GM03348 (cell line): ENCODE data around the gene TIMM13.
"Not testable (repeated sequence)": the region's sequence is repeated elsewhere in the genome, so short reads cannot be mapped to it uniquely, and the experiment has no call there.

Experiments used
- DNase-seq: peaks from one replicate; pipeline ENCODE4 v3.0.0; 2012; ENCODE audit warnings: low spot score

Gene TIMM13

DNA sequence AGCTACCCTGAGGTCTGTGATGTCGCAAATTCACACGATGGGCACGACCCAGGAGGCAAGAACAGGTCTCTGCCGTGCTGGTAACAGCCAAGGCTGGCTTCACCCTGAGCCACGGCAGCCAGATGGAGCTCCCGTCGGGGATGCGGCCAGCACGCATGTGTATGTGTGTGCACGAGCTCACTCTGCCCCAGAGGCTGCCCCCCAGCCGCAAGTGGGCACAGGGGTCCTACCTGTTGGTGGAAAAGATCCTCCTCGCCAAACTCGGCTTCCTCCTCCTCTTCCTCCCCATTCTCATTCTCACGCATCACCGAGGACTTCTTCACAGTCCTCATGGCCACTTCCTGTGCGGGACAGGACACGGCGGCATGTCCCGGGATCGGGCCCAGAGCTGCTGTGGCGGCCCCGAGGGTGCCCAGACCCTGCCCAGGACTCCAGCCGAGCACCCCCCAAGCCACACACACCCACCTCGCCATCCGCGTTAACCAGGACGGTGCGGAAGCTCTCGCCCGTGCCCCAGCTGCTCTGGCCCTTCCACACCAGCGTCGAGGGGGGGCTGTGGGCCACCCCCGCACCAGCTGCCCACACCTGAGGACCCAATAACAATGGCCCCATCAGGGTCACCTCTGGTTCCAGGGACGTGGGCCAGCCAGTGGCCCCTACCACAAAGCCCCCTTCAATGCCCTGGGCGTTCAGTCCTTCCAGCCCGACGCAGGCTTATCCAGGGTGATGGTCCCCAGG is 4.1 kb upstream of the TIMM13 start:
- DNase-seq: no peak

DNA sequence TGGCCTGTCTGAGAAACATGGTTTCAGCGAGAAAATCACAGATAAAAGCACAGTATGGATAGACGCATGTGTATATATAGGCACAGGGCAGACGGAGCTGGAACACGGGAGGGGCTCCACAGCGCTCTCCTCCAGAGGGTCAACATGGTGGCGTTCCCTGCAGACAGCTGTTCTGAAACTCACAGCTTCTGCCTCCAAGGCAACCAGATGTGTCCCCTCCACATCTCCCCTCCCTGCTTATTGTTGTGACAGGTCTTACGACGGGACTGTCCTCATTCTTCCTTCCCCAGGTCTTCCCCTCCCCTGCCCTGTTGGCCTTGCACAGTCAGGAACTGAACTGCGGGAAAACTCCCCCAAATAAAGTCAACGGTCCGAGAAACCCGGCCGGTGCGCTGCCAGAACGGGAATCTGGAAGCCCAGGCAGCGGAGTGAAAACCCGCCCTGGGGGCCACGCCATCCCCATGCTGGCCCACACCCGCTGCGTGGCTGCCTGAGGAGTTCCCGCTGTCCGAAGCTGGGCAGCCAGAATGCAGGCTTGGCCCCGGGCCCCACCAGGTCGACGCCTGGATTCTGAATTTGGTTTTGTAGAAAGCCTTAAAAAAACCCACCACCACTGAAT is 2.6 kb upstream of the TIMM13 start:
- no peak for DNase-seq

DNA sequence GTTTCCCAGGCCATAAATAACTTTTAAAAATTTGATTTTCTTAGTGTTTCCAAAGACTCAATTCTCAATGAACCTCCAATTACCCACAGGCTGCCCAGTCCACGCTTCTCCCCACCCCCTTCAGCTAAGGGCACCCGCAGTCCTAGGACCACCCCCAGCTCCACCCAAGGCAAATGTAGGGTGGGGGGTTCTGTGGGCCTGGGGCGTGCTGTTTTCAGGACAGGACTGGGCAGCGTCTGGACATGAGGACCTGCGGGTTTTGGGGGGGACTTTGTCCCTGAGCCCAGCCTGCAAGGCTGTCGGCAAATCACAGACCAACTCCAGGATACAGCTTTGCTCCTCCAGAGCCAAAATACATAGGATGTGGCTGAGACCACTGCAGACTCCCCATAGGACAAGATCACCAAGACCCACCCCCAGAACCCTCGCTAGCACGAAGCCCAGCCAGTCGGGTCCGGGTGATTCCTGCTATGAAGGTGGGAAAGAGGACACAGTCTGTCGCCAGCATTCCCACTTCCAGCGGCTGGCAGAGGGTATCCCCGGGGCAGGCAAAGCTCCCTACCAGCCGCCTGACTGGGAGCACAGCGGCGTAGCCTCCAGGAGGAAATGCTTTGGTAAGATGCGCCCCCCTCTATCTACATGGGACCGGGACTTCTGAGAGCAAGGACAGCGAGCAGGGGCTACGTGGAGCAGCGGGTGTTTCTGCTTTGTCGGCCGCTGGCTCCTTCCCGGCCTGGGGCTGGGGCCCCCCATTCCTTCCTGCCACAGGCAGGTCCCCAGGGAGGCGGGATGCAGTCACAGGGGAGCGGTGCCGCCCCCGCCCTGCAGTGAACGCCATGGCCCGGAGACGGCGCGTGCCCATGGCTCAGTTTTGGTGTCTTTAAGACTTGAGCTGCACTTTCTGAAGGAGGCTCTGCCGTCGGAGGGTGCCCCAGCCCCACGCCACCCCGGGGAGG is 1.6 kb upstream of the TIMM13 start:
- DNase-seq: no peak

DNA sequence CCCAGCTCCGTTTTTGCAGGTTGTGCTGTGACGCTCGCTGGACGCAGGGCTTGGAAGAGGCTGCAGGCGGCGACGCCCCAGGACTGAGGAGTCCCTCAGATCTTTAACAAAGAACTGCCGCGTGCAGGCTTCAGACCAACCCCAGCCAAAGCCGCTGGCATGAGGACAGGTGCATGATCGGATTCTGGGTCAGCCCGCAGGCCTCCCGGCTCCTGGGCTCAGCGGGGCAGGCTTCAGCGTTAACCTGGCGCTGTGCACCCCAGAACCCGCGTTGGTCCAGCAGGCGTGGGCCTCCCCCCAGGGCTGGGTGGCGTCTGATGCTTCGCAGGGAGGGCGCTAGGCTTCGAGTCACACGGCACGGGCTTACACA is 920 bp upstream of the TIMM13 start:
- DNase-seq: no peak

DNA sequence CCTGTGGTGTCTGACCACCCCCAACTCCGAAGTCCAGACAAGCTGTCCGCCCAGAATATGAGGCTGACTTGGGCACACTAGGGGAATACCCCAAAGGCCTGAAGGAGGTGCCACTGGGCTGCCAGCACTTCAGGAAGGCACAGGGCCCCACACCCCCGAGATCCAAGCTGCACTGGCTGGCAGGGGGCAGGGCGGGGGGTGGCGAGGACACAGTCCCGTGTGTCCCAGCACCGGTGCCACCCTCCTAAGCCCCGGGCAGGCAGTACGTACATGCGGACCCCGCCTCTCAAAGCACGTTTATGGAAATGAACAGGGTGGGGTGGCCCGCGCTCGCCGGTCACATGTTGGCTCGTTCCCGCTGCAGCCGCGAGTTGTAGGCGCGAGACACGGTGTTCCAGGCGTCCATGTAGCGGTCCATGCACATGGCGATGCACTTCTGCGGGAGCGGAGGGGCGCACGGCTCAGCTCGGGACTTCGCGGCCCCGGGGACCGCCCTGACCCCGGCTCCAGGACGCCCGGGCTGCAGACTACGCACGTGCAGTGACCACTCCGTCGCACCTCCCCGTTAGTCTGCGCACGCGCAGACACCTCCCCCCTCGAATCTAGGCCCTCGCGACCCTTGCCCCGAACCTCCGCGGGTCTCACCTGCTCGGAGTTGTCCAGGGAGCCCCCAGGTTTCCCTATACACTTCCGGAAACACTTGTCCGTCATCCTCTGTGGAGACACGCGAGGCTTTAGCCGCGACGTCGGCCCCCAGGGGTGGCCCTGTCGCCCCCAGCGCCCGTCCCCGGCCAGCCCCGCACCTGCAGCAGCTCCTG is 566 bp downstream of the TIMM13 start:
- peak; percentile 86 for DNase-seq

DNA sequence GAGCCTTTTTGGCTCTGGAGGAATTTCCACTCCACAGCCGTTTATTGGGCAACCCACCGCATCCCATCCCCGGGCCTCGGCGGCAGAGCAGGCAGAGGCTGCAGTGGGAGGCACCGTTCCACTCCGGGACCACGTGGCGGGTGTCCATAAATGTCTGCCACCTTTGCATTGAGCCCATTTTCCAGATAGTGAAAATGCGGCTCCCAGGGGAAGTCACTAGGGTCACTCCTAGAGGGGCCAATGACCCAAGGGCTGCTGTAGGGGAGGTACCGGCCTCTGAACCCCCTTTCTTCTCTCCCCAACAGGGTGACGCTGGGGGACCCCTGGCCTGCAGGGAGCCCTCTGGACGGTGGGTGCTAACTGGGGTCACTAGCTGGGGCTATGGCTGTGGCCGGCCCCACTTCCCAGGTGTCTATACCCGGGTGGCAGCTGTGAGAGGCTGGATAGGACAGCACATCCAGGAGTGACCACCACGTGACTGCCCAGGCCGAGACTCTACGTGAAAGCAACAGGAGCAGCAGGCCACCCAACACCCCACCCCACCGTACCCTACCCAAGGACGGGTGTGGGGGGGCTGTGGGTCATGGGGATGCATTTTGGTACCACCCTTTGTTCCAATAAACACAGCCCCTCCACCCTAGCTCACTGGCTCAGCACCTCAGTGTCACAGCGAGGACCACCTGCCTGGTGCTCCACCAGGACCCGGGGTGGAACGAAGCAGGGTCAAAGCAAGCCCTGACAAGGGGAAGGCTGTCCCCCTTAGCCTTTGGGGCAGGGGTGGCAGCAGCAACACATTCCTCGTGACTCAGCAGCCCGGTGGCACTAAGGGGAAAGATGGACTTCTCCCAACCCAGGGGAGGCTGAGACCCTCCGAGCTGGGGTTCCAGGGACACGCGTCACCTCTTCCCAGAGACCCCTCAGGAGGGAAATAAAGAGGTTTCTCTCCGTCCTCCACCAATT is 1.5 kb downstream of the TIMM13 start:
- no peak for DNase-seq

DNA sequence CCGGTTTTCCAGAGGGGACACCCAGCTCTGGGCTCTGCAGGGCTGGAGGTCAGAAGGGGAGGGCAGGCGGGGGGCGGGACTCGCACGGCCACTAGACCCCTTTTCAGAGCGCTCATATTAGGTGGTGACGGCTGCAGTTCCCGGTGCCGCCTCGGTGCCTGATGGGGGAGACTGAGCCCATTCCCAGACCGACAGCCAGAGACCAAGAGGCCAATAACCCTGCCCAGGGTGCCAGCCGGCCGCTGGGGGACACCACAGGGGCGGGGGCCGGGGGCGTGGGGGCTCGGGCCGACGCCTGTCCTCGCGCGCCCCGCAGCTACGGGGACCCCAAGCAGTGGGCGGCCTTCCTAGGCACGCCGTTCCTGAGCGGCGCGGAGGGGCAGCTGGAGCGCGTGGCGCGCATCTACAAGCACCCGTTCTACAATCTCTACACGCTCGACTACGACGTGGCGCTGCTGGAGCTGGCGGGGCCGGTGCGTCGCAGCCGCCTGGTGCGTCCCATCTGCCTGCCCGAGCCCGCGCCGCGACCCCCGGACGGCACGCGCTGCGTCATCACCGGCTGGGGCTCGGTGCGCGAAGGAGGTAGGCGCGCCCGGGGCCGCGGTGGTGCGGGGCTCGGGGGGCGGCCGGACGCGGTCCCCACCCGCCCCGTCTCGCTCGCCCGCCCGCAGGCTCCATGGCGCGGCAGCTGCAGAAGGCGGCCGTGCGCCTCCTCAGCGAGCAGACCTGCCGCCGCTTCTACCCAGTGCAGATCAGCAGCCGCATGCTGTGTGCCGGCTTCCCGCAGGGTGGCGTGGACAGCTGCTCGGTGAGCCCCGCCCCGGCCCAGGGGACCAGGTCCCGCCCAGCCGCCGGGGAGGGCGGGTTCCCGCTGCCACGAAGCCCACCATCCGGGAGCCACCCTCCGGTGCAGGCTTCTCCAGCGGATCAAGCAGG is 2.4 kb downstream of the TIMM13 start:
- DNase-seq: peak; percentile 94

DNA sequence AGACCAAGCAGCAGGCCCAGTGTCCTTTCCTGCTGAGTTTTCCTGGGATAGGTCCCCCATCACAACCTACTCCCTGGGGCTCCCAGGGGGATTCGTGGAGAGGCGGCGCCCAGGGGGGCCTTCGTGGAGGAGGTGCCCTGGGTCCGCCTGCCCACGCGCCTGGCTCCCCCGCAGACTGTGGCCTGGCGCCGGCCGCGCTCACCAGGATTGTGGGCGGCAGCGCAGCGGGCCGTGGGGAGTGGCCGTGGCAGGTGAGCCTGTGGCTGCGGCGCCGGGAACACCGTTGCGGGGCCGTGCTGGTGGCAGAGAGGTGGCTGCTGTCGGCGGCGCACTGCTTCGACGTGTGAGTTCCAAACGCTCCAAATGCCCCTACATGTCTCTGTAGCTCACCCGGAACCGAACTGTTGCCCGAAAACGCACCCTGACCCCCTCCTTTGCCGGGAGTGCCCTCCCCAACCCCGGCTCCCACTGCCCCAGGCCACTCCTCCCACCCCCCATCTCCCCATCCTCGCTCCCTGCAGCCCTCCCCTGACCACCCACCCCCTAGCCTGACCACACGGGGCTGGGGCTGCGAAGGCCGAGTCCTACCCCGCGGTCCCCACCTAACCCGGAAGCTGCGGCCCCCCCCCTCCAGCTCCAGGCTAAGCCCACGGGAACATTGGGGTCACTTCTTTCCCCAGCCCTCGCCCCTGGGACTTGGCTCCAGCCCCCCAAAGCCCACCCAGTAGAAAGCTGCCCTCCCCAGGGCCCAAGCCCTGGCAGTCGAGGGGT is 3.3 kb downstream of the TIMM13 start:
- no peak for DNase-seq

DNA sequence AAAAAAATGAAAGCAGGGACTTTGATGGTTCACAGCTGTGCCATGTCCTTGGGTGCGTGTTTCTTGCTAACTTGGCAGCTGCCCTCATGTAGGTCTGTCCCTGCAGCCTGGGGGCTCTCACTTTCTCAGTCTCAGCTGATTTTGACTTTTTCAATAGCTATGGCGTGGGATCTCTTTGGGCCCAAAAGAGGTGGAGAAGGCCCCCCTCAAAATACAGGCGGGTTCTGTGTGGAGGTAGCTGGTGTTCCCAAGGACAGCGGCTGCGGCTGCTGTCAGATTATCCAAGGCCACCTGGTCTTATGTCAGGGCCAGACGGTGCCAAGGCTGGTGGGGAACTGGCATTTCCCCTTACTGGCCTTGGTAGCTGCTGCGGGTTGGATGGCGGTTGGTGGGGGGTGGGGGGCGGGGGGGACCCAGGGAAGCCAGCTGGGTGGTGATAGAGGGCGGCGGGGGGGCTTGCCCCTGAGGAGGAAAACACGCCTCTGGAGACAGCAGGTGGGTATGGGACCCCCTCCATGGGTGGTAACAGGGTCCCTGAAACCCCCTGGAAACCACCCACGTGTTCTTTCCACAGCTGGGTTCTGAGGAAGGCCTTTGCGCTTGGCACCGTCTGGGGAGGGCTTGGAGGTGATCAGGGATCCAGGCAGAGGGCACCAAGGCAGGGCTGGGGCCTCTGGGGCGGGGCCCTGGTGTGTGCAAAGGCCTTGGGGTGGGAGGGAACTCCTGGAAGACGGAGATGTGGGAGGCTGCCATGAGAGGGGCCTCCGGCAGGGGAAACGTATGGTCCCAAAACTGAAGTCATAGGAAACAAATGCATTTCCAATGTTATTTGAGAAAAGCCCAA is 4.1 kb downstream of the TIMM13 start:
- no peak for DNase-seq

DNA sequence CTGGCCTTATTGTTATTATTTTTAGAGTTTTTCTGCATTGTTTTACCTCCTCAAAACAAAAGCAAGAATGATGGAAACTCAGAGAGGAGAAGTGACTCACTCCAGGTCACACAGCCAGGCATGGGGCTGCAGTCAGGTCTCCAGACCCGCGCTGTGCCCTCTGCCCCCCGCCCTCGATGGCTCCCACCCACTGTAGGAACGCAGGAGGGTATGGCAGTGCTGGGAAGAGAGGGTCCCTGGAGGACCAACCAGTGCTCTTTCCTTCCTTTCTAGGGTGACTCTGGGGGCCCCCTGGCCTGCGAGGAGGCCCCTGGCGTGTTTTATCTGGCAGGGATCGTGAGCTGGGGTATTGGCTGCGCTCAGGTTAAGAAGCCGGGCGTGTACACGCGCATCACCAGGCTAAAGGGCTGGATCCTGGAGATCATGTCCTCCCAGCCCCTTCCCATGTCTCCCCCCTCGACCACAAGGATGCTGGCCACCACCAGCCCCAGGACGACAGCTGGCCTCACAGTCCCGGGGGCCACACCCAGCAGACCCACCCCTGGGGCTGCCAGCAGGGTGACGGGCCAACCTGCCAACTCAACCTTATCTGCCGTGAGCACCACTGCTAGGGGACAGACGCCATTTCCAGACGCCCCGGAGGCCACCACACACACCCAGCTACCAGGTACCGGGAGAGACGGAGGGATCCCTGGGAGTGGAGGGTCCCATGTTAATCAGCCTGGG is 5.6 kb downstream of the TIMM13 start:
- no peak for DNase-seq

DNA sequence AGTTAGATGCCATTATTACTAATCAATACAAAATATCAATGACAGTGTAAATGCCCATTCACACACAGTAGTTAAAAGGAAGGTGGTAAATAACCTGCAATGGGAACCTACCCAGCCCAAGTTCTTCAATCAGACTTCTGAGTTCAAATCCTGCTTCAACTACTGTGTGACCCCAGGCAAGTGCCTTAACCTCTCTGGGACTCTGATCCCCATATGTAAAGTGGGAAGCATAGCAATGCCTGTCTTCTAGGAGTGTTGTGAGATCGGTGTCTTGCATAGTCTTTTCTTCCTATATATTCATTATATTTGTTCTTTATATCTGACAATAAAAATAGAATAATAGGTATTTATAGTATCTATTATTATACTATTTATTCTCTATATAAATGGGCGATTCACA is 6.9 kb downstream of the TIMM13 start:
- no peak for DNase-seq

DNA sequence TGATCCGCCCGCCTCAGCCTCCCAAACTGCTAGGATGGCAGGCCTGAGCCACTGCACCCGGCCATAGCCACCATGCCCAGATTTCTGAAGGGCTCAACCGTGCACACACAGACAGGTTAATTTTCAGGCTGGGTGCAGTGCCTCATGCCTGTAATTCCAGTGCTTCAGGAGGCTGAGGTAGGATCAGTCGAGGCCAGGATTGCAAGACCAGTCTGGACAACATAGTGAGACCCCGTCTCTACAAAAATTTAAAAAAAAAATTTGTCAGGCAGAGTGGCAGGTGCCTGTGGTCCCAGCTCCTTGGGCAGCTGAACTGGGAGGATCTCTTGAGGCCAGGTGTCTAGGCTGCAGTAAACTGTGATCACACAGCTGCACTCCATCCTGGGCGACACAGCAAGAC is 7.6 kb downstream of the TIMM13 start:
- DNase-seq: no peak

DNA sequence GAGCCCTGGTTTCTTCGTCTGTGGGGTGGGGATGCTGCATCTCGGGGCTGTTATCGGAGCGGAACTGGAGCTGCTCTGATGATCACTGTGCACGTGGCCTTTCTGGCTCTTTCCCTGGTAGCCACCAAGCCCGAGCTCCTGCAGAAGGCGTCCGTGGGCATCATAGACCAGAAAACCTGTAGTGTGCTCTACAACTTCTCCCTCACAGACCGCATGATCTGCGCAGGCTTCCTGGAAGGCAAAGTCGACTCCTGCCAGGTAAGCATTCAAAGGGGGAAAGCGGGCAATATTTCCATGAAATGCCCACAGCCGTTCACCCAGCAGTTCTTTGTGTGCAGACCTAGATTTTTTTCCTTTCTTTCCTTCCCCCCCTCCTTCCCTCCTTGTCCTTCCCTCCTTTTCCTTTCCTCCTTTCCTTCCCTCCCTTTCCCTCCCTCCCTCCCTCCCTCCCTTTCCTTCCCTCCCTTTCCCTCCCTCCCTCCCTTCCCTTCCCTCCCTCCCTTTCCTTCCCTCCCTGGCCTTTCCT is 9.4 kb downstream of the TIMM13 start:
- no peak for DNase-seq

DNA sequence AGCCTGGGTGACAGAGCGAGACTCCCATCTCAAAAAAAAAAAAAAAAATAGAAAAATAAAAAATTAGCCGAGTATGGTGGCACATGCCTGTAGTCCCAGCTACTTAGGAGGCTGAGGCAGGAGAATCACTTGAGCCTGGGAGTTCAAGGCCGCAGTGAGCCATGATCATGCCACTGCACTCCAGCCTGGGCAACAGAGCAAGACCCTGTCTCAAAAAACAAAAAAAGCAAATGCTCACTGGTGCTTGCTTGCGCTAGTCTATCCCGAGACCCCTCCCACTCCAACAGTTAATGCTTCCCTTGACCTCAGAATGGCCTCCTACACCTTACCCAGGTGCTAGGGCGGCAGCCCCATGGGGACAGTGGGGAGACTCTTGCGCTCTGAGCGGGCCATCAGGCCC is 9.9 kb downstream of the TIMM13 start:
- DNase-seq: not testable (repeated sequence)

DNA sequence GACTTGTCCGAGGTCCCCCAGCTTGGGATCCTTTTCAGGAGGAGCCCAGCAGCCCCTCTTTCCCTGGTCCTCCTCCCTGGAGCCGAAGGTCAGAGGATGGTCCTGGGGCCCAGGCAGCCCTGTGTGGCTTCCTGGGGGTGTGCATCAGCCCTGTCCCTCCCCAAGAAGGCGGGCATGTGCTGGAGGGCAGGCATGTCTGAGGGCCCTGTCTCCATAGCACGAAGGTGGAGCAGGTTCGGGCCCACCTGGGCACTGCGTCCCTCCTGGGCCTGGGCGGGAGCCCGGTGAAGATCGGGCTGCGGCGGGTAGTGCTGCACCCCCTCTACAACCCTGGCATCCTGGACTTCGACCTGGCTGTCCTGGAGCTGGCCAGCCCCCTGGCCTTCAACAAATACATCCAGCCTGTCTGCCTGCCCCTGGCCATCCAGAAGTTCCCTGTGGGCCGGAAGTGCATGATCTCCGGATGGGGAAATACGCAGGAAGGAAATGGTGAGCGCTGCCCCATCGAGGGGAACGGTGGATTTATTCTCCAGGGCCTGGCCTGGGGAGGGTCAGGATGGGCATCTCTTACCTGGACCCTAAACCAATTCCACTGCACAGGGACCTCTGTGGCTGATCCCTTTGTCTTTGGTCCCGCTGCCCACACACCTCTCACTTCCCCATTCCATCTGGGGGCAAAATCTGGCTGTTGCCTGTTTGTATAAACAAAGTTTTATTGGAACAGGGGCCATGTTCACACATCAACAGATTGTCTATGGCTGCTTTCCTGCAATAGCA is 10.9 kb downstream of the TIMM13 start:
- no peak for DNase-seq

DNA sequence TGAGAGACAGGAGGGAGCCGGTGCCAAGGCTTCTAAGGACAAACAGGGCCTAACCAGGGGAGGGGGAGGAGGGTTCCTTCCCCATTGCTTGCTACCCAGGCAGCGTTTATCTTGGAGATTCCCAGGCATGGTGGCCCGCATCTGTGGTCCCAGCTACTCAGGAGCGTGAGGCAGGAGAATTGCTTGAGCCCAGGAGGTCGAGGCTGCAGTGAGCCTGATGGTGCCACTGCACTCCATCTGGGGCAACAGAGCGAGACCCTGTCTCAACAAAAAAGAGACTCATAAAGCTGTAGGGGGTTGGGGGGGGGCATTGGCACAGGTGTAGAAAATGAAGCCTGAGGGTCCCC is 11.4 kb downstream of the TIMM13 start:
- DNase-seq: no peak
